Neuronal stem cell (in vitro differentiated cells): ENCODE results near the gene ENDOD1.

Experiments
- DNase-seq: peaks from one replicate; pipeline ENCODE4 v3.0.0-alpha.2; 2013; ENCODE audit warnings: low spot score
- H2AFZ ChIP-seq: one replicate; pipeline ENCODE4 v1.6.1; 2013; ENCODE audit warnings: mild to moderate bottlenecking, low read length, inconsistent platforms
- H2AK5ac ChIP-seq: 2 replicates; pipeline ENCODE4 v1.6.1; 2013; ENCODE audit warnings: low read depth, mild to moderate bottlenecking, inconsistent platforms, low read length, moderate library complexity, mixed read lengths
- H2BK120ac ChIP-seq: 2 replicates; pipeline ENCODE4 v1.6.1; 2013; ENCODE audit warnings: low read depth, mild to moderate bottlenecking, inconsistent platforms, low read length, moderate library complexity, mixed read lengths
- H2BK12ac ChIP-seq: one replicate; pipeline ENCODE4 v1.6.1; 2013; ENCODE audit warnings: low read length, inconsistent platforms
- H2BK15ac ChIP-seq: 2 replicates; pipeline ENCODE4 v1.6.1; 2013; ENCODE audit warnings: mild to moderate bottlenecking, low read length, inconsistent platforms, mixed read lengths
- H2BK5ac ChIP-seq: one replicate; pipeline ENCODE4 v1.6.1; 2013; ENCODE audit warnings: inconsistent platforms, mild to moderate bottlenecking, low read length, moderate library complexity
- H3K14ac ChIP-seq: one replicate; pipeline ENCODE4 v1.6.1; 2013; ENCODE audit warnings: low read length, inconsistent platforms
- H3K18ac ChIP-seq: 2 replicates; pipeline ENCODE4 v1.6.1; 2013; ENCODE audit warnings: low read length, inconsistent platforms
- H3K23ac ChIP-seq: 2 replicates; pipeline ENCODE4 v1.6.1; 2013; ENCODE audit warnings: low read depth, mild to moderate bottlenecking, mixed read lengths, low read length, inconsistent platforms; ENCODE audit not compliant: poor library complexity
- H3K27ac ChIP-seq: replicated peaks from 3 replicates; pipeline ENCODE4 v1.5.1; 2013; ENCODE audit warnings: low read length, inconsistent platforms
- H3K27me3 ChIP-seq, 3 experiments: 2 replicates each; pipeline ENCODE4 v1.6.1; 2013; ENCODE audit warnings: low read length in 3 of 3, mild to moderate bottlenecking in 2 of 3, inconsistent platforms in 1 of 3, low read depth in 1 of 3, mixed read lengths in 1 of 3, moderate library complexity in 1 of 3; ENCODE audit not compliant: control insufficient read depth in 3 of 3, insufficient read depth in 3 of 3
- H3K36me3 ChIP-seq, 2 donors: replicated peaks in 1 of 2; 2 replicates each; pipeline ENCODE4 v1.6.1; 2013; ENCODE audit warnings: low read length in 2 of 2; ENCODE audit not compliant: control insufficient read depth in 2 of 2, insufficient read depth in 2 of 2
- H3K4ac ChIP-seq: 2 replicates; pipeline ENCODE4 v1.6.1; 2013; ENCODE audit warnings: inconsistent platforms, mild to moderate bottlenecking, low read length, moderate library complexity
- H3K4me1 ChIP-seq, 2 donors: 1 replicate in 1 of 2; 2 replicates in 1 of 2; pipeline ENCODE4 v1.6.1; 2013; ENCODE audit warnings: low read length in 2 of 2, low read depth in 1 of 2; ENCODE audit not compliant: control insufficient read depth in 2 of 2, insufficient read depth in 1 of 2
- H3K4me2 ChIP-seq: one replicate; pipeline ENCODE4 v1.6.1; 2013; ENCODE audit warnings: mild to moderate bottlenecking, low read length, inconsistent platforms; ENCODE audit not compliant: insufficient read depth, poor library complexity, severe bottlenecking
- H3K4me3 ChIP-seq, 2 donors: 2 replicates each; pipeline ENCODE4 v1.5.1; 2013; ENCODE audit warnings: low read length in 2 of 2, mild to moderate bottlenecking in 2 of 2, inconsistent platforms in 1 of 2, moderate library complexity in 1 of 2
- H3K79me1 ChIP-seq: one replicate; pipeline ENCODE4 v1.6.1; 2013; ENCODE audit warnings: low read depth, mild to moderate bottlenecking, inconsistent platforms, low read length, moderate library complexity
- H3K9ac ChIP-seq: one replicate; pipeline ENCODE4 v1.6.1; 2013; ENCODE audit warnings: mild to moderate bottlenecking, low read depth, low read length, inconsistent platforms; ENCODE audit not compliant: poor library complexity
- H3K9me3 ChIP-seq, 2 donors: replicated peaks in 1 of 2; 2 replicates each; pipeline versions ENCODE3 to v1.6.1; 2013; ENCODE audit warnings: low read length in 2 of 2, mild to moderate bottlenecking in 2 of 2, inconsistent platforms in 1 of 2, low read depth in 1 of 2, mixed read lengths in 1 of 2, moderate library complexity in 1 of 2; ENCODE audit not compliant: control insufficient read depth in 2 of 2, insufficient read depth in 1 of 2
- H4K8ac ChIP-seq: one replicate; pipeline ENCODE4 v1.6.1; 2013; ENCODE audit warnings: low read depth, mild to moderate bottlenecking, inconsistent platforms, low read length, moderate library complexity
- H4K91ac ChIP-seq: one replicate; pipeline ENCODE4 v1.6.1; 2013; ENCODE audit warnings: low read length, low read depth, mild to moderate bottlenecking, inconsistent platforms; ENCODE audit not compliant: poor library complexity
- WGBS, 2 donors: extraction: QIAGEN DNeasy Blood & Tissue Kit; methylation state at CpG; one replicate each; pipeline ENCODE4 v1.1.7; 2013; ENCODE audit warnings: missing lambda C conversion rate in 2 of 2, mixed read lengths in 1 of 2; ENCODE audit not compliant: insufficient read length in 2 of 2, insufficient replicate concordance in 1 of 2; ENCODE audit errors: extremely low coverage in 2 of 2; 5-methylcytosine and 5-hydroxymethylcytosine counted together

ENDOD1 gene

GRCh38 chr11:95148938-95149337 lies 59.3 kb downstream of the ENDOD1 start:
- Histone ChIP-seq H3K27me3 (no peaks in the 10 kb centered on the region), H4K8ac (no peak overlapping the region), H3K4ac (no peak overlapping the region), H3K9me3 (no peaks in the 10 kb centered on the region), H2AFZ (no peak overlapping the region), H3K36me3 (no peaks in the 10 kb centered on the region), H3K9ac (no peak overlapping the region), H3K4me2 (no peak overlapping the region), H4K91ac (no peak overlapping the region), H3K27ac (no peak overlapping the region), H3K23ac (no peak overlapping the region), H3K18ac (no peak overlapping the region), H2BK120ac (no peak overlapping the region), H3K4me1 (peaks cover 11 to 16% of the 10 kb centered on the region in 2 donors), H2BK15ac (no peak overlapping the region), H3K79me1 (no peaks in the 10 kb centered on the region), H2BK5ac (no peak overlapping the region), H2AK5ac (no peak overlapping the region), H3K14ac (no peak overlapping the region), H2BK12ac (no peak overlapping the region), H3K4me3 (no peak overlapping the region)
- no peak for DNase-seq
- WGBS, 2 donors: no CpG with 5 or more reads among the region's 2 CpGs

- Histone ChIP-seq H2AK5ac (peak overlapping the region; percentile 90), H3K9ac (no peak overlapping the region), H3K27me3 (no peaks in the 10 kb centered on the region), H4K91ac (peak overlapping the region; percentile 1), H3K4me3 (peak overlapping the region in 1 of 2 donors; percentile 78), H3K4me2 (peak overlapping the region; percentile 92), H3K27ac (peak overlapping the region; percentile 35), H2BK120ac (peak overlapping the region; percentile 2), H3K79me1 (no peaks in the 10 kb centered on the region), H2AFZ (peak overlapping the region; percentile 83), H2BK12ac (peak overlapping the region; percentile 2), H3K18ac (peak overlapping the region; percentile 67), H2BK15ac (peak overlapping the region; percentile 93), H3K4ac (no peak overlapping the region), H3K4me1 (peaks cover 11 to 16% of the 10 kb centered on the region in 2 donors), H2BK5ac (no peak overlapping the region), H3K14ac (no peak overlapping the region), H3K9me3 (no peaks in the 10 kb centered on the region), H3K23ac (no peak overlapping the region), H3K36me3 (no peaks in the 10 kb centered on the region), H4K8ac (no peak overlapping the region)
- no CpG with 5 or more reads among the region's 23 CpGs for WGBS, 2 donors
- DNase-seq: peak; percentile 79
Observed at GRCh38 chr11:95149651-95150364, 60.2 kb downstream of the ENDOD1 start.

GRCh38 chr11:95150956-95151684 lies 61.5 kb downstream of the ENDOD1 start:
- Histone ChIP-seq H3K4me1 (peaks cover 11 to 16% of the 10 kb centered on the region in 2 donors), H3K9me3 (no peaks in the 10 kb centered on the region), H3K27me3 (no peaks in the 10 kb centered on the region), H2BK120ac (peak overlapping the region; percentile 2), H3K4ac (peak overlapping the region; percentile 71), H3K18ac (peak overlapping the region; percentile 67), H3K27ac (peak overlapping the region; percentile 84), H2BK12ac (peak overlapping the region; percentile 36), H4K8ac (peak overlapping the region; percentile 43), H3K36me3 (no peaks in the 10 kb centered on the region), H2BK15ac (peak overlapping the region; percentile 93), H3K9ac (peak overlapping the region; percentile 87), H3K4me2 (peak overlapping the region; percentile 92), H3K79me1 (no peaks in the 10 kb centered on the region), H2AK5ac (peak overlapping the region; percentile 90), H3K23ac (peak overlapping the region; percentile 65), H2BK5ac (peak overlapping the region; percentile 85), H4K91ac (peak overlapping the region; percentile 24), H3K4me3 (peak overlapping the region in 1 of 2 donors; percentile 78), H2AFZ (peak overlapping the region; percentile 85), H3K14ac (peak overlapping the region; percentile 97)
- no CpG with 5 or more reads among the region's 55 CpGs for WGBS, 2 donors
- DNase-seq: peak; percentile 84
